OCI-M1 (cell line): ENCODE measurements around the gene RYK.
A peak's percentile ranks its signal among the peaks of the same experiment; 100 is the strongest.
"Not testable (repeated sequence)": the region's sequence is repeated elsewhere in the genome, so short reads cannot be mapped to it uniquely, and the experiment has no call there.

ENCODE experiments used
- DNase-seq: peaks from one replicate; lab custom pipeline; 2025; lab: John Stamatoyannopoulos, UW

The RYK gene

DNA sequence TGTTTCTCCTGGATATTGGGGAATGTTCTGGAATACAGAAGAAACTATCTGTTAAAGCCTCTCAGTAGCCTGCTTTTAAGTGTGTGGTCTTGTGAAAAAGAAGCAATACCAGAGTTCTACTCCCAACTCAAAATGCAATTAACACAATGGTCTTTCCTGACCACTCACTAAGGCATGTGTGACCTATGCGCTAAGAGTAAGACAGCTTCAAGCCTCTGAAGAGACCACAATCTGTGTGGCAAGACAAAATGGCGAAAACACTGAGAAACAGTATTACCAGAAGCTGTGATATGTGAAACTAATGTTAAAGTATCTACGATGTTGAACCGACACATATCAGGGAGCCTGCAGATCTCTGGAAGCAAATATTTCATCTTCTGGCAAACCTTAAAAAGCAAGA lies 33.8 kb downstream of the RYK start:
- no peak for DNase-seq

DNA sequence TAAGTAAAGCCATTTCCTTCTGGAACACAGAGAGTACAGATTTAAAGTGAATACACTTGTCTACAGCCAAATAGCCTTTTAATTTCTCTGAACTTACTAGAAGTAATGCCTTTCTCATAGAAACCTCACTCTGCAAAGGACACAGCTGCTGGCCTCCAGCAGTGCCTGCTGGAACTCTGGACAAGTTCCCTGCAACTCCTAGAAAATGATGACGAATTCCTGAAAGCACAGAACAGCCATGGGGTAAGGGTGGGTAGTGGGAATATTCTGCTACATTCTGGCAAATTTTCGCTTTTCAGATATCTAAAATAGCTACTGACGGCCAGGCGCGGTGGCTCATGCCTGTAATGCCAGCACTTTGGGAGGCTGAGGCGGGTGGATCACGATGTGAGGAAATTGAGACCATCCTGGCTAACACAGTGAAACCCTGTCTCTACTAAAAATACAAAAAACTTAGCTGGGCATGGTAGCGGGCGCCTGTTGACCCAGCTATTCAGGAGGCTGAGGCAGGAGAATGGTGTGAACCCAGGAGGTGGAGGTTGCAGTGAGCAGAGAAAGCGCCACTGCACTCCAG lies 34.4 kb downstream of the RYK start:
- no peak for DNase-seq

GRCh38 chr3:134214239-134214638 lies 36.4 kb downstream of the RYK start:
- DNase-seq = no peak

- DNase-seq = peak; percentile 85
These were observed 37.5 kb downstream of the RYK start for GRCh38 chr3:134212967-134213665.

DNA sequence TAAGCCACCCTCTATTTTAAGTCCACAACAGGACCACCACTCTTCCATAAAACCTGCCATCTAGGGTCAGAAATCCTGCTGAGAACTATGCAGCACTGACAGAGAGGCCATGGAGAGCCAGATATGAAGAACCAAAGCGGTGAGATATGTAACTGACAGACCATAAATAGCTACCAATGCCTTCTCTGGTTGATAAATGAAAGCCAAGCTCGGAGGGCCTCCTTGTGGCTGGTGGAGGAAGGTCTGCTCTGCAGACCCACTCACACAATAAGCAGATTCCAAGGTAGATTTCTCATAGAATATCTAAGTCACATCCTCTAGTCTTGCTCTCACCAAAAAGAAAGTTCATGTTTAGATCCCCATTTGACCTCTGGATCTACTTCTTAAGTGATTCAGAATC lies 38.9 kb downstream of the RYK start:
- peak; percentile 85 for DNase-seq

DNA sequence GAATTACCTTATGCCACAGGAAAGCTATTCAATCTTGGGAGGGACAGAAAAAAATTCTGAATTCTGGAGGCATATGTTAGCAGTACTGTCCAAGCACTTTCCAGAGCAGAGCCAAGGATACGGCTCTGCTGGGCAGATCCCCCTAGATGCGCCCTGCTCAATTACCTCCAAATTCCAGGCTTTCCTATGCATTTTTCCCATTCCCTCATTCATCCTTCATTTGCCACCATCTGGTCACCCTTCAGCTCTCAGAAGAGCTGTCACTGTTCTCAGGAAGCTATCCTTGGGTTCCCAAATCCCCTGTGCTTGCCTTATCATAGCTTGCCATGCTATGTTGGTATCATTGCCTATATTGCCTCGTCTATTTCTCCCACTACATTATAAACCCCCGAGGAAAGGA lies 45.2 kb downstream of the RYK start:
- no peak for DNase-seq

- DNase-seq = no peak
These were observed 49.2 kb downstream of the RYK start for GRCh38 chr3:134201201-134202130.

DNA sequence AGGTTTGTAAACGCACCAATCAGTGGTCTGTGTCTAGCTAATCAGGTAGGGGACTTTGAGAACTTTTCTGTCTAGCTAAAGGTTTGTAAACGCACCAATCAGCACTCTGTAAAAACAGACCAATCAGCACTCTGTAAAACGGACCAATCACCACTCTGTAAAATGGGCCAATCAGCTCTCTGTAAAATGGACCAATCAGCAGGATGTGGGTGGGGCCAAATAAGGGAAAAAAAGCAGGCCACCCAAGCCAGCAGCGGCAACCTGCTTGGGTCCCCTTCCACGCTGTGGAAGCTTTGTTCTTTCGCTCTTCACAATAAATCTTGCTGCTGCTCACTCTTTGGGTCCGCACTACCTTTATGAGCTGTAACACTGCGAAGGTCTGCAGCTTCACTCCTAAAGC lies 50.8 kb downstream of the RYK start:
- not testable (repeated sequence) for DNase-seq

GRCh38 chr3:134199240-134199639 lies 51.4 kb downstream of the RYK start:
- DNase-seq = no peak

DNA sequence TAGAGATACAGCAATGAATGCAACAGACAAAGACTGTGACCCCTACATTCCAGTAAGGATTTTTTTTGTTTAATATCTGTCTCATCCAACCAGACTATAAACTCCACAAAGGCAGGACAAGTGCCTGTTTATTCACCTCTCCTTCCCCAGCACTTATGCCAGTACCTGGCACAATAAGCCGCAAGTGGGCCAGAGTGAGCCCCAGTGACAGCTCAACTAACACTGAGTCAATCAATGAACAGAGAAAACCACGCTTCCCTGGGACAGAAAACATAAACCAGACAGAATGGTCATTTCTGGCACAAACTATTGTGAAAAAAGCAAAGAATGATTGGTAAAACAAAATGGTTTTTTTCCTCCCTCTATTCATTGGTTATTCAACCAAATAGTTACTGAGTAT lies 52.2 kb downstream of the RYK start:
- no peak for DNase-seq

- DNase-seq = peak; percentile 72
These were observed 52.9 kb downstream of the RYK start for GRCh38 chr3:134197681-134198261.

DNA sequence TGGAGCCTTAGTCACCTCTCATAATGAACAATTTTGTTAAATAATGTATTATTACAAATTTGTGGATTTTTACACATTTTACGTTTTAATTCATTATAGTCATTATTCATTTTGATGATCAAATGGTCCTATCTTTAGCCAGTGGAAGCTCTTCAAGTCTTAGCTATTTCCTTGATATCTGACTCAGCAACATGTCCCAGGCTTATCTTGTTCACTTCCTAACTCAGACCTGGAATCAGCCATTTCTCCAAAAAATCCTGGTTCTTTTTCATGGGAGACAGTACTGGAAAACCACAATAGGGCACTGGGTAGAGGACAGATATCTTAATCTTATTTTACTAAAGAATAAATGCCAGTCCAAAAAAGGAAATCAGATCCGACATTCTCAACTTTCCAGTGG lies 56.4 kb downstream of the RYK start:
- DNase-seq = no peak

DNA sequence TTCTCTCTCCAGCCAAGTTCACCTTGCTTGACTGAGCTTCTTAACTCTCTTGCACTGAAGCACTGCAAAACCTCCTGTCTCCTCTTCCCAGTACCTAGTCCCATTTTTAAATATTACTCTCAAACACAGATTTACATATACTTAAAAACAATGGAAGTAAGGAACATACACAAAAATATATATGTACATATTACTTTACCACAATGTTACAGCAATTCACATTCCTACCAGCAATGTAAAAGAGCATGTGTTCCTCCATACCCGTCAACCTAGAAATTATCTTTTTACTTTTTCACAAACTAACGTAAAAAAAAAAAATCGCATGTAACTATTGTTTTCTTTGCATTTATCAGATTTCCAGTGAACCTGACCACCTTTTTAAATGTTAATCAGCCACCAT lies 60.4 kb downstream of the RYK start:
- no peak for DNase-seq

DNA sequence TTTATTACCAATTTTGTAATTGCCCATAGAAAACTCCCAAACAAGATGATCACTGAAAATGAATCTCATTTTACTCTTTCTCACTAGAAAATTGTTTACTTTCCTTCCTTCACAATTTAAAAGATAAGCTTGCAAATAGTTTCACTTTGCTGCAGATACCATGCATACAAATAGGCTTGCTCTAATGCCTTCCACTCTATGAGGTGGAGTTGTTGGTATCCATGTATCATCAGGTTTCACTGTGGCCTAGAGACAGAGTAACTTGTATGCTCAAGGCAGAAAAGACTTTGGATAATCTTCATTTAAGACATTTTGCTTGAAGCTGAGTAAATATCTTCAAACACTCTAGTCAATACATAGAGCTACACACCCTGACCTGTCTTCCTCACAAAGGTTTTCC lies 60.8 kb downstream of the RYK start:
- DNase-seq = no peak

- DNase-seq = peak; percentile 61
These were observed 64.3 kb downstream of the RYK start for GRCh38 chr3:134186391-134186790.

- DNase-seq = no peak
These were observed 69.9 kb downstream of the RYK start for GRCh38 chr3:134180761-134181160.

- no peak for DNase-seq
These were observed 71.2 kb downstream of the RYK start for GRCh38 chr3:134179508-134179907.

DNA sequence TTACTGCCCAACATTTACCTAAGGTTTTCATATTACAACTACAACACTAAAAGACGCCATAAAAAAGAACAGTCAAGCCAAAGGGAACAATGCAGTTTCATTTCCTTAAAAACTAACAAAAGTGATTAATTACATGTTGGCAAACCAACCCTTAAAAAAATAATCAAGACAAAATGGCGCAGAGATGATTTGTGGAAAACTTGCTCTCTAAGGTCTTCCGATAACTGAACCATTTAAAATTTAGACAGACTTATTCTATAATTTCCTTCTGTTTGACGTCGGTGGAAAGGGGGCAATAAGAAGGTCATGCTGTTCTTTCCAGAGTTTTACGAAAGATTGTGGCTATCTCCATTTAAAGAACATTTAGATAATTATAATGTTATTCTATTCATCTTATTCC lies 87.6 kb downstream of the RYK start:
- DNase-seq = no peak

GRCh38 chr3:134161898-134162615 lies 88.6 kb downstream of the RYK start:
- DNase-seq = no peak

DNA sequence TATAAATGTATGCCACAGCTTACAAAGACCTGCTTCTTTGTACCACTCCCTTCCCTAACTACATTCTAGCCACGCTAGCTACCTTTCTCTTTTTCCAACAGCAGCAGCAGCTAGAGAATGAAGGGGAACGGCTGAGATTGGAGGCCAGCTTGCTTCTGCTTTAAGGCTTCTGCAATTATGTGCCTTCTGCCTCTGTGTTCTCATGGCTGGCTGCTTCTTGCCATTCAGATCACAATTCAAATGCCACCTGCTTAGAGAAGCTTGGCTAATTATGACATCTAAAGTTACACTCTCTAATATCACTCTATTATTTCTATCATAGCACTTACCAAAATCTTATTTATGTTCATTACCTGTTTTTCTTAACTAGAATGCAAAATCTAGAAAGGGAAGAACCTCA lies 95.2 kb downstream of the RYK start:
- no peak for DNase-seq

DNA sequence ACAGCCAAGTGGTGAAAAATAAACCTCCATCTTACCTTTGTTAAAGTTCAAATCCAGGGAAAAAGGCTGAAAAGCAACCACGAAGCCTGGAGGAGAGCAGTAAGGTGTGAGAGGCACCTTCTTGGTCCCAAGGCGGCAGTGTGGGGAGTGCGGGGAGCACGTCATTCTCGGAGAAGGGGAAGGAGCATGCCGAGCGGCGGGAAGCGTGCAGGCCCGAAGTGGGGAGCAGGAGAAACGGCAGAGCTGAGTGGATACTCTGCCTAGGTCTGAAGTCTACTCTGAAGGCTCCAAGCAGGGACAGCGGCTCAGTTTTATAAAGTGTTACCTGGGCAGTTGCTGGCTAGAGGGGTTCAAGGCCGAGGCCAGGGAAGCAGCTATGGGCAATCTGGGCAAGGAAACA lies 96.9 kb downstream of the RYK start:
- DNase-seq = no peak

DNA sequence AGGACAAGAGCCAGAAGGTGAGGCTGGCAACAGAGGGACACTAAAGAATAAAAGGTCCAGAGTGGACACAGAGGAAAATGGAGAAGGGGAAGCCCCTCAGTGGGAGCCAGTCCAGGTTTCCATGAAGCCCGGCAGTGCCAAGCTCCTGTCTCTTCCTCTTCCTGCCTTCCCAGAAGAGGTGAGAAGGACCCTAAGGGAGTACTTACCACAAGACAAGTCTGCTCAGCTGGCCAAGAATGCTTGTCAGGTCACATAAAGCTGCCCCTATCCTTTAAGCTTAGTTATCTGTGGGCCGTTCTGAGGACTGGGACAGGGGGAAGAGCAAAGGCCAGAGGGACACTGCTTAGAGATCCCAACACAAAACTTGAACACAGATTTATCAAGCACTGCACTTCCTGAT lies 100.2 kb downstream of the RYK start:
- no peak for DNase-seq
